IPS-20b (cell line): ENCODE results near the gene HOXA2.
A peak's percentile ranks its signal among the peaks of the same experiment; 100 is the strongest.

ENCODE experiments used
- H3K27ac ChIP-seq: one replicate; pipeline ENCODE4 v1.5.1; 2013; ENCODE audit warnings: low read length
- H3K27me3 ChIP-seq: 2 replicates; pipeline ENCODE4 v1.6.1; 2013; ENCODE audit warnings: mild to moderate bottlenecking, low read length, inconsistent platforms; ENCODE audit not compliant: insufficient read depth
- H3K36me3 ChIP-seq: 2 replicates; pipeline ENCODE4 v1.6.1; 2013; ENCODE audit warnings: low read depth, mild to moderate bottlenecking, inconsistent platforms, low read length, moderate library complexity; ENCODE audit not compliant: insufficient read depth
- H3K4me1 ChIP-seq: 2 replicates; pipeline ENCODE4 v1.6.1; 2013; ENCODE audit warnings: mild to moderate bottlenecking, control low read depth, inconsistent platforms, low read length, moderate library complexity; ENCODE audit not compliant: insufficient read depth
- H3K4me3 ChIP-seq: 2 replicates; pipeline ENCODE4 v1.5.1; 2013; ENCODE audit warnings: mild to moderate bottlenecking, low read length, inconsistent platforms
- H3K9ac ChIP-seq: 2 replicates; pipeline ENCODE4 v1.6.1; 2013; ENCODE audit warnings: low read depth, mild to moderate bottlenecking, inconsistent platforms, low read length, moderate library complexity
- H3K9me3 ChIP-seq: 2 replicates; pipeline ENCODE4 v1.6.1; 2013; ENCODE audit warnings: mild to moderate bottlenecking, low read depth, low read length, inconsistent platforms; ENCODE audit not compliant: insufficient read depth

HOXA2 gene

GRCh38 chr7:27145165-27145913 lies 42.9 kb upstream of the HOXA2 start:
- Histone ChIP-seq H3K36me3 (no peaks in the 10 kb centered on the region), H3K9me3 (peaks cover 14% of the 10 kb centered on the region; the same call in 1 of the 2 replicates), H3K4me3 (no peak overlapping the region), H3K9ac (no peak overlapping the region), H3K4me1 (no peaks in the 10 kb centered on the region), H3K27ac (no peak overlapping the region), H3K27me3 (peaks cover 100% of the 10 kb centered on the region)

DNA sequence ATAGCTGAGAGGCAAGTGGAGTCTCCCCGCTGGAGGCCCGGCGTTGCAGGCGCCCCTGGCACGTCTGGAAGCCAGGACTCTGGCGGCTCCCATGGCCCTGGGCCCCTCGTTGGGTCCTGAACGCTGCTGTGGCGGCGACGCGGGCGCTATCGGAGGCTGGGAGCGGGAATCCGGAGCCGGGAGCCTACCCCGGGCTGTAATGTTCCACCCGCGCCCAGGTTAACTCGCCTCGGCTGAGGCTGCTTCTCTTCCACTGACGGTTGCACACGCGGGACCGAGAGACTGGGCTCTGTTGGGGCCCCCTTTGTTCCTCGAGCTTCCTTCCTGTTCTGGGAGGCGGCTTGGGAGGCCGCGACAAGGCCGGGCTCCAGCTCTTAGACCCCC lies 42.3 kb upstream of the HOXA2 start:
- no peak overlapping the region for H3K27ac ChIP-seq
- no peaks in the 10 kb centered on the region for H3K4me1 ChIP-seq
- H3K36me3 ChIP-seq: no peaks in the 10 kb centered on the region
- H3K4me3 ChIP-seq: no peak overlapping the region
- peaks cover 100% of the 10 kb centered on the region for H3K27me3 ChIP-seq
- no peak overlapping the region for H3K9ac ChIP-seq
- H3K9me3 ChIP-seq: peaks cover 14% of the 10 kb centered on the region; the same call in 1 of the 2 replicates

- no peak overlapping the region for H3K27ac ChIP-seq
- peaks cover 14% of the 10 kb centered on the region; the same call in 1 of the 2 replicates for H3K9me3 ChIP-seq
- H3K4me3 ChIP-seq: no peak overlapping the region
- H3K9ac ChIP-seq: no peak overlapping the region
- H3K27me3 ChIP-seq: peaks cover 100% of the 10 kb centered on the region
- H3K36me3 ChIP-seq: no peaks in the 10 kb centered on the region
- H3K4me1 ChIP-seq: no peaks in the 10 kb centered on the region
These were observed 41.7 kb upstream of the HOXA2 start for GRCh38 chr7:27143950-27144780.

GRCh38 chr7:27143023-27143949 lies 40.8 kb upstream of the HOXA2 start, which contains the start of gene HOXA5:
Gene HOXA5 (minus strand): TSS chr7:27143681. CDS start chr7:27143607, 74 bp downstream.
- H3K36me3 ChIP-seq: no peaks in the 10 kb centered on the region
- peaks cover 100% of the 10 kb centered on the region for H3K27me3 ChIP-seq

DNA sequence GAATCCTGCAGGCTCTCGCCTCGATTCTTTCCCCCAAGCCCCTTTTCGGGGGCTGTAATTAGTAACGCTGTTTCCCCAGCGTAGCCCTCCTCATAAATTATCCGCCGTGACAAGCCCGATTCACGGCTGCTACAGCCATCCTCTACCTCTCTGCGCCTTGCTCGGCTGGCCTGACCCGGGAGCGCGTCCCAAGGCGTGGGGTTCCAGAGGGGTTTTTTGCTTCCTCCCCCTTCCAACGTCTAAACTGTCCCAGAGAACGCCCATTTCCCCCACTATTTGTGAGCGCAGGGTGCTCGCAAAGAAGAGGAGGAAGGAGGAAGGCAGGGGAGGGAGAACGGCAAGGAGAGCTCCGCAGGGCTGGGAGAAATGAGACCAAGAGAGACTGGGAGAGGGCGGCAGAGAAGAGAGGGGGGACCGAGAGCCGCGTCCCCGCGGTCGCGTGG lies 40.1 kb upstream of the HOXA2 start:
- Histone ChIP-seq H3K36me3 (no peaks in the 10 kb centered on the region), H3K9me3 (peaks cover 14% of the 10 kb centered on the region; the same call in 1 of the 2 replicates), H3K27me3 (peaks cover 100% of the 10 kb centered on the region), H3K4me1 (no peaks in the 10 kb centered on the region), H3K27ac (no peak overlapping the region), H3K9ac (no peak overlapping the region), H3K4me3 (peak overlapping the region; percentile 66)

More at GRCh38 chr7:27143023-27143949, 40.8 kb upstream of the HOXA2 start, which contains the start of gene HOXA5:
- H3K9ac ChIP-seq: no peak within 1 kb of the TSS
- peaks cover 14% of the 10 kb centered on the region; the same call in 1 of the 2 replicates for H3K9me3 ChIP-seq
- H3K4me1 ChIP-seq: no peaks in the 10 kb centered on the region
- H3K4me3 ChIP-seq: peak within 1 kb of the TSS; percentile 66
- H3K27ac ChIP-seq: no peak within 1 kb of the TSS

DNA sequence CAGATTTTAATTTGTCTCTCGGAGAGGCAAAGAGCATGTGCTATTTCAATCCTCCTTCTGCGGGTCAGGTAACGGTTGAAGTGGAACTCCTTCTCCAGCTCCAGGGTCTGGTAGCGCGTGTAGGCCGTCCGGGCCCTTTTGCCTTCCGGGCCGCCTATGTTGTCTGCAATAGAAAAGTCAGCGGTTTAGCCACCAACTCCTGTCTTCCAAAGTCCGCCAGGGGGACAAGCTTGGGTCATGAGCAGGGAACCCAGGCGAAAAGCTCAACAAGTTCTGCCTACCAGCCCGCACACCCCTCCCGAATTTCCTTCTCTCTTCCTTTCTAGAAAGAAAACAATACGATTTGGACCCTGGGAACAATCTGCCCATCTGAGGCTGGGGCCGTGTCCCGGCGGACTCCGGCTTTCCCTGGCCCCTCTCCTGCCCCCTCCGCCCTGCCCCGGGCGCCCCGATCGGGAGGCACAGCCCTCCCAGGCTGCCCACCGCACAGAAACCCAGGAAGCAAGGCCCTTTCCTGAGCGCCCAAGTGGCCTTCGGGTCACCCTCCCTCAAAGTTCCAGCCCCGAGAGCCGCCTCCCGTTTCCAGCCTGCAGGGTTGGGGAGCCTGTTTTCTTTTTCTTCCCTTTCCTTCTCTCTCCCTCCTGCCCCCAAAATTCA lies 39.6 kb upstream of the HOXA2 start:
- Histone ChIP-seq H3K9me3 (peaks cover 12% of the 10 kb centered on the region; the same call in 1 of the 2 replicates), H3K27me3 (peaks cover 100% of the 10 kb centered on the region), H3K36me3 (no peaks in the 10 kb centered on the region), H3K4me1 (no peaks in the 10 kb centered on the region), H3K27ac (no peak overlapping the region), H3K9ac (no peak overlapping the region), H3K4me3 (no peak overlapping the region)

- Histone ChIP-seq H3K9me3 (peaks cover 5% of the 10 kb centered on the region; the same call in 1 of the 2 replicates), H3K27ac (no peak overlapping the region), H3K4me1 (no peaks in the 10 kb centered on the region), H3K27me3 (peaks cover 100% of the 10 kb centered on the region), H3K36me3 (no peaks in the 10 kb centered on the region), H3K9ac (no peak overlapping the region), H3K4me3 (no peak overlapping the region)
These were observed 38.8 kb upstream of the HOXA2 start for GRCh38 chr7:27141137-27141922.

DNA sequence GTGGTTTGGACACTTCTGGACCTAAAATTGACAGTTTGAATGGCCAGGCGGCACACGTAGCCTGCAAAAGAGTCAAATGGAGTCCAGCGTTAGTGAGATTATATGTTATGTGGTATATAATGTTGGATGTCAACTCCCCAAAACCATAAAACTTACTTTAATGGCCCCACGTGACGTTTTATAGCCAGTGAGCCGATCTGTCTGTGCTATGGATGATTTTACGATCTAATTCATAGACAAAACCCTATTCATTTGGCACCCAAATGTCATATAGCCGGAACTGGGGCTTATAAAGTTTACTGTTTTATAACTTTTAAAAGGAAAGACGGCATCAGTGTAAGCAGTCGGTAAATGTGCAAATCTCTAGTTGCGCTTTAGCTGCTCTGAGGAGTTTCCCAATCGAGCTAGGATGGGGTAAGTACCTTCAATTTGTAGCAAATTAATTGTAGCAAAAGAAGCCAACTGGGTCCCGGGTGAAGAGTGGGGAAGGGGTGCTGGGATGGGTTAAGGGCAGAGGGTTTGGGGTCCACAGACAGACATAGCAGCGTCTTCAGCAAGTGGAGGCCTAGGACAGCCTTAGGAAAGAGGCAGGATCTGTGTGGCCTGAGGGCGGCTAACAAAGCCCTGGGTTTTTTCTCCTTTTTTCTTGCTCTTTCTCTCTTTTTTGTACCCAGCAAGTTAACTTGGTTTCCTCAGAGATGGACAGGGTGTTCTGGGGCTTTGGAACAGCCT lies 37.8 kb upstream of the HOXA2 start:
- no peaks in the 10 kb centered on the region for H3K36me3 ChIP-seq
- H3K4me1 ChIP-seq: no peaks in the 10 kb centered on the region
- peaks cover 5% of the 10 kb centered on the region; the same call in 1 of the 2 replicates for H3K9me3 ChIP-seq
- no peak overlapping the region for H3K27ac ChIP-seq
- peaks cover 100% of the 10 kb centered on the region for H3K27me3 ChIP-seq
- no peak overlapping the region for H3K9ac ChIP-seq
- H3K4me3 ChIP-seq: no peak overlapping the region

- no peak overlapping the region for H3K4me3 ChIP-seq
- peaks cover 100% of the 10 kb centered on the region for H3K27me3 ChIP-seq
- peaks cover 5% of the 10 kb centered on the region; the same call in 1 of the 2 replicates for H3K9me3 ChIP-seq
- no peak overlapping the region for H3K9ac ChIP-seq
- H3K4me1 ChIP-seq: no peaks in the 10 kb centered on the region
- no peak overlapping the region for H3K27ac ChIP-seq
- H3K36me3 ChIP-seq: no peaks in the 10 kb centered on the region
These were observed 37.0 kb upstream of the HOXA2 start for GRCh38 chr7:27139334-27140125.
